HG03280 (cell line): ENCODE measurements around the gene SCN9A.
"Not testable (repeated sequence)": the region's sequence is repeated elsewhere in the genome, so short reads cannot be mapped to it uniquely, and the experiment has no call there.

Experiments used
- ATAC-seq: cut with Tn5 transposase; IDR thresholded peaks from one replicate; pipeline ENCODE4 v1.9.1; 2021; ENCODE audit warnings: mild to moderate bottlenecking, moderate library complexity; ENCODE audit not compliant: unreplicated experiment

The SCN9A gene

GRCh38 chr2:166335284-166335683, 40.5 kb downstream of the SCN9A start:
- ATAC-seq = no peak

GRCh38 chr2:166334805-166335204, 40.9 kb downstream of the SCN9A start:
- ATAC-seq = no peak

GRCh38 chr2:166333801-166334200, 41.9 kb downstream of the SCN9A start:
- ATAC-seq = no peak

- ATAC-seq = no peak
These were observed 43.6 kb downstream of the SCN9A start for GRCh38 chr2:166332106-166332505.

- no peak for ATAC-seq
These were observed 44.3 kb downstream of the SCN9A start for GRCh38 chr2:166331468-166331867.

GRCh38 chr2:166329465-166329864, 46.3 kb downstream of the SCN9A start:
- ATAC-seq = no peak

GRCh38 chr2:166328147-166328546, 47.6 kb downstream of the SCN9A start:
- ATAC-seq = no peak

- ATAC-seq = no peak
These were observed 54.7 kb downstream of the SCN9A start for GRCh38 chr2:166321076-166321475.

GRCh38 chr2:166314022-166314759, 61.6 kb downstream of the SCN9A start:
- ATAC-seq = no peak

- ATAC-seq = not testable (repeated sequence)
These were observed 62.9 kb downstream of the SCN9A start for GRCh38 chr2:166312863-166313262.

GRCh38 chr2:166307326-166307725, 68.4 kb downstream of the SCN9A start:
- no peak for ATAC-seq

GRCh38 chr2:166304656-166305055, 71.1 kb downstream of the SCN9A start:
- no peak for ATAC-seq

GRCh38 chr2:166302036-166302435, 73.7 kb downstream of the SCN9A start:
- ATAC-seq = no peak

GRCh38 chr2:166297951-166298350, 77.8 kb downstream of the SCN9A start:
- ATAC-seq = no peak

GRCh38 chr2:166293984-166294383, 81.8 kb downstream of the SCN9A start:
- no peak for ATAC-seq

- no peak for ATAC-seq
These were observed 90.5 kb downstream of the SCN9A start for GRCh38 chr2:166285215-166285614.

GRCh38 chr2:166284359-166284758, 91.4 kb downstream of the SCN9A start:
- no peak for ATAC-seq

GRCh38 chr2:166282154-166282553, 93.6 kb downstream of the SCN9A start:
- no peak for ATAC-seq

GRCh38 chr2:166278856-166279255, 96.9 kb downstream of the SCN9A start:
- ATAC-seq = no peak

GRCh38 chr2:166270376-166270775, 105.4 kb downstream of the SCN9A start:
- ATAC-seq = no peak

- ATAC-seq = no peak
These were observed 106.4 kb downstream of the SCN9A start for GRCh38 chr2:166269322-166269721.

GRCh38 chr2:166257859-166258258, 117.9 kb downstream of the SCN9A start:
- no peak for ATAC-seq

GRCh38 chr2:166256896-166257295, 118.8 kb downstream of the SCN9A start:
- no peak for ATAC-seq
